Measurements from ENCODE around the gene GCN1.

GCN1 gene

DNA sequence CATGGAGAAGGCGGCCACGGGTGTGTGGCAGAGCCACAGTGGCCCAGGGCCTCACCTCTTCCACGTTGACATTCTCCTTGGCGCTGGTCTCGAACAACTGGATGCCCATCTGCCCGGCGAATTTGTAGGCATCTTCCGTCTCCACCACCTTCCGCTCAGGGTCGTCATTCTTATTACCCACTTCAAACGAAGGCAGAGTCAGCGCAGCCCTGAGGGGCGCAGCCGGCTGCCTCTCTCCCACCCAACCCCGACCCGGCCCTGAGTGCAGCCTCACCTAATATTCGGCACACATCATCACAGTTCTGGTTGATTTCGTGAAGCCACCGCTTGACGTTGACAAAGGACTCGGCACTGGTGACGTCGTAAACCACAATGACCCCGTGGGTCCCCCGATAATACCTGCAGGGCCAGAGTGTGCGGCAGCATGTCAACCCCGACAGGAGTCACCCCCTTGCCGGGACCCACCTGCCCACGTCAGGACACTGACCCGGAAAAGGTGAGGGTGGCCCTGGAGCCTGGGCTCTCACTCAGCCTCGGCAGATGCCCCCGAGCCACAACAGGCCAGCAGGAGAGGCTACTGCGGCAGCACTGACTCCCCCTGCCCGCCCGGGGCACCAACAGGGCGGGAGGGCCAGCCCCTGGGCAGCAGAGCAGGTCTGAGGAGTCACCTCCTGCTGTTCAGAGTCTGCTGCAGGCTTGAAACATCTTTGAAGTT is 95.6 kb downstream of the GCN1 start:
- no peak for DNase-seq (ENCODE audit: low read depth in 2 of 3, low spot score in 2 of 3)

DNA sequence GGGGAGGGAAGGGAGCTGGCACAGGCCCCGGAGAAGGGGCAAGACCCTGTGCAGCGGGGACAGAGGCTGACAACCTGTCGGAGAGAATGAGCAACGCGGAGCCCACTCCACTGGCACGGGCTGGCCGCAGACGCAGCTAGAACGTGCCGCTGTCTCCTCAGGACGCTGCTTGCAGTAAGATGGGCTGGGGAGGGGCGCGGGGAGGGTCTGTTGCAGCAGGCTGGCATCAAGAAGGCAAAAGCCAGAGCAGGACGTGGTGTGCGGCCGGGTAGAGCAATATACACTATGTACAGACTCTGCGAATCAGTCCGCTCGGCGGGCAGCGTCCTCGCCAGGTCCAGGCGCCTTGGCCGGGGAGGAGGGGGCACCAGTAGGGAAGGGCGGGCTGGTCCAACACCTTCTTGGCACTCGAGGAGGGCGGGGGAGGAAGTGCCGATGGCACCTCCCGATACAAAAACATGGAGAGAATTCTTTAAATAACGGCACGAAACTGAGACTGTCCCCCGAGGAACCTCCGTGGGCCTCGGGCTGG is 97.8 kb downstream of the GCN1 start:
- DNase-seq (ENCODE audit: low read depth in 2 of 3, low spot score in 2 of 3), result no peak

- DNase-seq (ENCODE audit: low read depth in 2 of 3, low spot score in 2 of 3), result no peak
Observed at GRCh38 chr12:120095736-120096135, 98.8 kb downstream of the GCN1 start.

DNA sequence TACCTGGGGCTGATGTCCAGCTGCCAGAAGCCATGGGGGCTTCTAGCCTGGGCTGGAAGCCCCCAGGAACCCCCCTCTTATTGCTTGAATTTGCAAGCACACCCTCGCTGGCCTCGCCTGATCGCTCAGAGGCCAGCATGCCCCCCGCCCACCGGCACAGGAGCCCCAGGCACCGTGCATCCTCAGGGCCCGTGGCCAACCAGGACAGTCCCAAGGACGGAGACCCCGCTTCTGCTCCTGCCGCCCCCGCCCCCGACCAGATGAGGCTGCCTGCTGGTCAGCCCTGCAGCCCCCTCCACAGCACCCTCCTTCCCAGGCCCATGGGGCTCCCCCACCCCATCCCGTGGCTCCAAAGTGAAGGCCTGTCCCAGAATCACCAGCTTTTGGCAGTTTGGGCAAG is 99.2 kb downstream of the GCN1 start:
- DNase-seq (ENCODE audit: low read depth in 2 of 3, low spot score in 2 of 3), result no peak

DNA sequence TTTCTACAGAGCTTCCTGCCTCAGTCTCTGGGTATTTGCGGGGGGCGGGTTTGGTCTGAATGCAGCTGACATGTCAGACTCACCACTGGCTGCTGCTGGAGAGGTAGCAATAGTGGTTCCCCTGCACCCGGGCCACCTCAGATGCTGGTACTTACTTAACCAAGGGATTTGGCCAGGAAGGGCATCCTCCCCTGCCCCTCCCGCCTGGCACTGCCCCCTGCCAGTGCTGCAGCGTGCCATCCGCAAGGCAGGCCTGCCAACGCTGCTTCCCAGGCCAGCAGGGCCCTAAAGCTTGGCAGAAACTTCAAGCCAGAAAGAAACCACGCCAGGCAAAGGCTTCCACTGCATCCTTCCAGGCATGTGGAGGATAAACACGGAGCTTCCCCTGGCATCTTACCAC is 100.0 kb downstream of the GCN1 start:
- DNase-seq (ENCODE audit: low read depth in 2 of 3, low spot score in 2 of 3), result no peak

GRCh38 chr12:120093592-120094355 is 100.7 kb downstream of the GCN1 start:
- no peak for DNase-seq (ENCODE audit: low read depth in 2 of 3, low spot score in 2 of 3)

DNA sequence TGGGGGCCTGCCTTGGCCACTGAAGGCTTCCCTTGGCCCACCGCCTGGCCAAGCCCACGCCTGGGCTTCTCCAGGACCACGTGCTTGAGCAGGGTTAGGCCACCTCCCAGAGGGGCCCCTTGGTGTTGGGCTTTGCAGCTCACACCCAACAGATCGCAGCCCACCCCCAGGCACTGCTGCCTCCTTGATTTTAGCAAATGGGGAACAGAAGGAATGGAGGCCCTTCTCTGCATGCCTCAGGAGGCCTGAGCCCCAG is 101.3 kb downstream of the GCN1 start:
- DNase-seq (ENCODE audit: low read depth in 2 of 3, low spot score in 2 of 3), result no peak

DNA sequence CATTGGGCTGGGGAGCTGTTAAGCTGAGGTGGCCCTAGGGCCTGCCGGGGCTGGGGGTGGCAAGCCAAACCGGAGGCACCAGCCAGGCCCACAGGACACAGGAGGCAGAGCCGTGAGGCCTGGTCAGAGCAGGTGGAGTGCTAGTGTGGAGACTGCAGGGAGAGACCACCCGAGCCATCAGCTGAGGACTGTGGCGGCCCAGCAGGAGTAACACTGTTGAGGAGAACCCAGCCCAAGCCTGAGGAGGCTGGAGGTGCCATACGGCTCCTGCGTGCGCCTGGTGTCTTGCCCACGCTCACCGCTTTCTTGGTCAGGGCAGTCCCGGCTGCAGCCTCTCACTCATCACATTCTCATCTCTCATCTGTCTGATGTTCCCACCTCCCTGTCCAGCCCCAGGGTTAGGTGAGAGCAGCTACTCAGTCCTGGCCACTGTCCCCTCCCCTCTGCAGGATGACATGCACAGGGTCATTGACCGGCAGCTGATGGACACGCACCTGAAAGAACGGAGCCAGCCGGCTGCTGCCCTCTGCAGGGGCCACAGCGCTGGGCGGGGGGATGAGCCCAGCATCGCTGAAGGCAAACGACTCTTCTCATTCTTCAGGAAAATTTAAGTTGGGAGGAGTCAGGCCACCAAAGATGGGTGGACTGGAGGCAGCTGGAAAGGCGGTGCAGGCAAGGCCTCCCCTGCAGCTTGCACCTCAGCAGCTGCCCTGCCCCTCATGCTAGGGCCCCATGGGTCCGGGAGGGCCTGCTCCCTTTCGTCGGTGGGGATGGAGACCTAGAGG is 101.8 kb downstream of the GCN1 start:
- no peak for DNase-seq (ENCODE audit: low read depth in 2 of 3, low spot score in 2 of 3)

- no peak for DNase-seq (ENCODE audit: low read depth in 2 of 3, low spot score in 2 of 3)
Observed at GRCh38 chr12:120091371-120092090, 103.0 kb downstream of the GCN1 start.

- DNase-seq (ENCODE audit: low read depth in 2 of 3, low spot score in 2 of 3), result no peak
Observed at GRCh38 chr12:120090626-120091295, 103.8 kb downstream of the GCN1 start.

DNA sequence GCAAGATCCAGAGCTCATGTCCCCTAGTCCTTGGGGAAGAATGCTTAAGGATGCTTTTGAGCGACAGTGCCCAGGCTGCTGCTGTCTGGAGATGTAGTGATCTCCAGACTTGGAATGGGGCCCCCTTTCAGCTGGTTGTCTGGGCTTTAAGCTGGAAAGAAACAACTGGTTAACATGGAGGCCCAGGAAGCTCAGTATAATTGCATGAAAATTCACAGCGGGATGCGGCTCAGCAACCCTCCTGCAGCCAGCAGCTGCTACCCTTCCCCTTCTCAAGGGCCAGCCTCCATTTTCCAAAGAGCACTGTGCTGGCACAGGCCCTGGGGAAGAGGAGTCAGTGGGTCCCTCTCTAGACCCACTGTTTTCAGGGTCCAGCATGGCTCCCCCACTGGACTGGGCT is 104.3 kb downstream of the GCN1 start:
- DNase-seq (ENCODE audit: low read depth in 2 of 3, low spot score in 2 of 3), result no peak

GRCh38 chr12:120089796-120090195 is 104.7 kb downstream of the GCN1 start:
- no peak for DNase-seq (ENCODE audit: low read depth in 2 of 3, low spot score in 2 of 3)

- DNase-seq (ENCODE audit: low read depth in 2 of 3, low spot score in 2 of 3), result no peak
Observed at GRCh38 chr12:120089105-120089504, 105.4 kb downstream of the GCN1 start.

DNA sequence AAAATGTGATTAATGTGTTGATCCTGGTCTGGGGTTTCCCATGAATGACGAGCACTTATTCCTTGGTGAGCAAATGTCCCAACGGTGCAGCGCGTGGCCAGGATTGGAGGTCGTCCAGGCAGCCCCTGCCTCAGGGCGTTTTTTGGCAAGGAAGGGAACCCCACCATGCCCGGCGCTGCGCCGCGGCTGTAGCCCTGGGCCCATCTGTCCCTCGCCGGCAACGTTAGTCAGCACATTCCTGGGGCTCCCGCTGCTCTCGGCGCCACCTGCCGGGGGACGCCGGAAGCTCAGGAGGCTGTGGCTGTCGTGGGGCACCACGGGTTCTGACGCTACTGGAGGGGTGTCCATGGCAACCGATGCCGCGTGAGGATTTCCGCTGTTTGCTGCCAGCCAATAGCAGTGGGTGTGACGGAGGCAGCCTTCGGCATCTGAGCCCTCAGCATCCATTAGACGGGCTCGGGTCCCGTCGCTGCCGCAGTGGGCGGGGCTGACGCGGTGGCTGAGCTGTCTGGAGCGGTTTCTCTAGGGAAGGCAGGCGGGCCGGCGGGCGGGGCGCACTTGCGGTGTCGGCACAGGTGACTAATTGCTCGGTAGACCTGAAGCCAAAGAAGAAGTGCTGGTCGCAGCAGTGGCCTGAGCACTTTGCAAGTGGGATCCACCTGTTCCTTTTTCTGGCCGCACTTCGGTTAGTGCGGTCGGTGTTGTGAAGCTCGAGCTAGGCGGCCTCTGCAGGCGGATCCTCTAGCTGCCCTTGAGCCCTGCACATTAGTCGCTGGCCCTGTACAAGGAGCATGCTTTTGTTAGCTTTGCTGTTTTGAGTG is 107.5 kb downstream of the GCN1 start:
- peak; percentile 97 to 99 (median 98) for DNase-seq (ENCODE audit: low read depth in 2 of 3, low spot score in 2 of 3)

DNA sequence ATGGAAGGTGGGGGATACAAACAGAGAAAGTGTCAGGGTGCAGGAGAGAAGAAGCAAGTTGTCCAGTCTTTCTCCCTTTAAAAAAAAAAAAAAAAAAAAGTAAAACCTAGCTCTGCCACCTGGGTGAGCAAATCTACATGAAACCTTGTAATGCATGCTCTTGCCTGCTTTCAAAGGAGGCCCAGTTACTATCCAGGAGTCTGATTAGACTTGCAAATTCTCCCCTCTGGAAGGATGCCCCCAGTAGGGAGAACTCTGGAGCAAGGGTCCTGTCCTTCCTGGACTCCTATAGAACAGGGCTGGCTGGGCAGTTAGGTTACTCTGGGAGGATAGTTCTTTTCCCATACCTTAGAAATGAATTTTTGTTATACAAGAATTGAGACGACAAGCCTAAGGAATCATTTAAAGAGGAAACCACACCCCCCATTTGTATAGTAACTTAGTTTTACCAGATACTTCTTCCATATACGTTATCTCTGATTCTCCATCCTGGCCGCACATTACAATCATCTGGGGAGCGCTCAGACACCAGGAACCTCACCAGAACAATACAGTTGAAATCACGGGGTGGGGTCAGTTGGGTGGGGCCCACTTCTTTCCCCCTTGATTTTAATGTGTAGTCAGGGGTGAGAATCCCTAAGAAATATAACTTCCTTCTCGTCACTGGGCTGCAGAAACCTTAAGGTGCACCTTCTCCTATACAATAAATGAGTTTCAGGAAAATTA is 108.4 kb downstream of the GCN1 start:
- no peak for DNase-seq (ENCODE audit: low read depth in 2 of 3, low spot score in 2 of 3)

- no peak for DNase-seq (ENCODE audit: low read depth in 2 of 3, low spot score in 2 of 3)
Observed at GRCh38 chr12:120081641-120082040, 112.9 kb downstream of the GCN1 start.

DNA sequence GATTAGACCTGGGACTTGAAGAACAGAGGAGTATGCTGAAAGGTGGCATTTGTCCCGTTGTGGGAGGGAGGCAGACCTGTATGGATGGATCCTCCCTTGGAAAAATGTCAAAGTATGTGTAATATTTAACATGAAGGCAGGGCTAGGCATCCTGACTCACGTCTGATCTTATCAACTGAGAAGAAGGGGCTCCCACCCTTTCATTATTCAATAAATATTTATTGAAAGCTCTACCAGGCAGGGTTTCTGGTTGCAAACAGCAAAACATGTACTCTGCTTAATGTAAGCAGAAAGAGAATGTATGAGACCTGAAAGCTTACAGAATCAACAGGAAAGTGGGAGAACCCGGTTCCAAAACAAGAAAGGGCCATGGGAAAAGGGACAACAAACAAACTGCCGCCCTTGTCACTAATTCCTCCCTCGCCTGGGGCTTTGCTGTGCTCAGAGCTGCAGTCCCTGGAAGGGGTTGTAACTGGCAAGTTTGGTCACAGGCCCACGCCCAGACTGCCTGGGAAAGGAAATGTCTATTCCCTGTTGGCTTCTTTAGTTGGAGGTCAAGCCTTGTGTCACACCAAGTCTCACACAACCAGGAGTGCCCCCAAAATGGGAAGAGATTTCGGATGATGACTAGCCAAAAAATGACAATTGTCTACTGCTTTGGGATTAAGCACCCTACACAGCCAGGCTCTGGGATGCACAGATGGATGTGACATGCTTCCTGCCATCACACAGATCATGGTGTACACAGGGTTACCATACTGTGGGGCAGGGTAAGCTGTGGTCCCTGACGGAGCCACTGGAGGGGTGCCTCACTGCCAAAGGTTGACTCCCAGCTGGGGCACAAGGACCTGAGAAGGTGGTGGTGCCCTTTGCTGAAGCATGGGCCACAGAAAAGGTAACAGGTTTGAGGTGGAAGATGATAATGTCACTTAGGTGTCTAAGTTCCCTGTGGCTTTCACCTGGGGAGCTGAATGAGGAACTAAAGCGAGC is 114.8 kb downstream of the GCN1 start:
- DNase-seq (ENCODE audit: low read depth in 2 of 3, low spot score in 2 of 3), result no peak

GRCh38 chr12:120078868-120079267 is 115.6 kb downstream of the GCN1 start:
- no peak for DNase-seq (ENCODE audit: low read depth in 2 of 3, low spot score in 2 of 3)

All from activated CD8-positive, alpha-beta memory T cell treated with anti-CD3 and anti-CD28 coated beads for 48 hours (primary cell).